Pancreas (tissue), 10 donors: ENCODE measurements around the gene ST6GALNAC3. TPM values are rescaled to one million over a fixed set of nuclear protein-coding genes. Genes with fewer than 3 reads are reported as not detected.

Experiments used
- ATAC-seq, 4 donors: fragments of 200-7000 bp; cut with Tn5 transposase; one replicate each; pipeline versions ENCODE4 v1.8.0 to v1.9.1; 2020; ENCODE audit warnings: mild to moderate bottlenecking in 4 of 4, moderate library complexity in 4 of 4
- DNase-seq, 6 donors: peaks; one replicate each; pipeline ENCODE4 v3.0.0-alpha.2; 2020
- FAIRE-seq: peaks from 2 replicates; lab custom pipeline; 2012; peaks lifted over from hg19 to GRCh38; lab: Jason Lieb, UNC
- H3K27ac ChIP-seq, 4 donors: fragments of 200-600 bp; sonication (generic); 1 replicate in 3 of 4; 2 replicates in 1 of 4; pipeline versions ENCODE4 v1.5.0 to v1.8.0; 2020
- H3K27me3 ChIP-seq, 4 donors: fragments of 200-600 bp; one replicate each; pipeline ENCODE4 v1.8.0; 2021
- H3K36me3 ChIP-seq, 3 donors: fragments of 200-600 bp; sonication (generic) in 1 of 3; one replicate each; pipeline versions ENCODE4 v1.5.0 to v1.8.0; 2020 to 2021
- H3K4me1 ChIP-seq, 3 donors: fragments of 200-600 bp; one replicate each; pipeline ENCODE4 v1.8.0; 2021
- H3K4me3 ChIP-seq, 4 donors: fragments of 200-600 bp; sonication (generic) in 2 of 4; one replicate each; pipeline versions ENCODE4 v1.5.0 to v1.8.0; 2020 to 2021
- H3K9me3 ChIP-seq, 4 donors: fragments of 200-600 bp; one replicate each; pipeline ENCODE4 v1.8.0; 2021
- WGBS, 2 donors: extraction: QIAGEN DNeasy Blood & Tissue Kit; methylation state at CpG; one replicate each; pipeline ENCODE4 v1.1.7; 2013; 5-methylcytosine and 5-hydroxymethylcytosine counted together
- intact Hi-C, 3 donors: fragments of 100-400 bp; cut with DNase I; formaldehyde crosslinking; loops; one replicate each; pipeline versions ENCODE4 v1.11.1 to v1.14.2; 2022
- polyA plus RNA-seq, 2 donors: library from polyadenylated mRNA; stranded (reverse); fragments of 200-250 nt; gene quantifications; one replicate each; pipeline ENCODE4 v1.2.3, GENCODE V29; 2013
- total RNA-seq, 6 donors: library from RNA; stranded (reverse); fragmentation: NEBNext Ultra II Directional in 4 of 6; extraction: Animal tissue kit (Norgen Biotek cat#: 25700) in 4 of 6; gene quantifications; one replicate each; pipeline versions ENCODE4 v1.2.1 to v1.2.4, GENCODE V29; 2021 to 2023
- TF ChIP-seq, protein P1 (sequence below), 4 donors: fragments of 200-600 bp; sonication (generic) in 3 of 4; IDR thresholded peaks; one replicate each; pipeline versions ENCODE4 v1.5.0 to v1.8.0; 2021; ENCODE audit warnings: antibody characterized with exemption in 4 of 4
- donor health status: healthy with polysubstance abuse.
- donor health status: DM: no; HTN: no; CAD: no; lungs with moderate emphysema.
- donor health status: DM: no; HTN: no; CAD: no.
- donor health status: control.
- donor health status: control.
- donor health status: Bipolar disorder and iron deficiency.
- donor health status: DM: yes; HTN: yes; CAD: no.
- donor health status: DM: no; HTN: no; CAD: no.
- donor health status: DM: no; HTN: no; CAD: no.
- donor health status: DM: yes; HTN: yes; CAD: no.

The ST6GALNAC3 gene
- total and polyA plus RNA-seq, 8 donors: 0.35 to 2.0 (median 0.80) TPM

DNA sequence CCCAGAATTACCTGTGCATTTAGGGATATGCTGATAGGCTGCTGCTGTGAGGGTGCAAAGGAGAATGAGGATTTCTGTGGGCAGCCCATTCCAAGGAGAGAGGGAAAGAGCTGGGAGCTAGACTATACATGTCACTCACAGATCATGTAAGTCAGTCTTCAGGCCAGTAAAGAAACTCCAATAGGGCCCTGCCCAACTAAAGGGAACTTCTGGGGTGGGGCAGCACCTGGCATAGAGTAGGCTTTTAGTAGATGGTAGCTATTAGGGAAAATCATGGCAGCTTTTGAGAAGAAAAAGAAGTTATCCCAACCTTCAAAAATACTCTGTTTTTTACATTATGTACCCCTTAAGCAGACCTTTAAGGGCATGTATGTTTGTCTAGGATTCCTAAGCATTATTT lies 89.6 kb downstream of the ST6GALNAC3 start:
- Histone ChIP-seq H3K36me3 (no peaks in the 10 kb centered on the region), H3K27ac (no peak overlapping the region), H3K4me1 (no peaks in the 10 kb centered on the region), H3K4me3 (no peak overlapping the region), H3K27me3 (no peaks in the 10 kb centered on the region), H3K9me3 (no peaks in the 10 kb centered on the region)
- DNase-seq (no peak), ATAC-seq (no peak), FAIRE-seq (no peak)
- TF ChIP-seq, protein P1, sequence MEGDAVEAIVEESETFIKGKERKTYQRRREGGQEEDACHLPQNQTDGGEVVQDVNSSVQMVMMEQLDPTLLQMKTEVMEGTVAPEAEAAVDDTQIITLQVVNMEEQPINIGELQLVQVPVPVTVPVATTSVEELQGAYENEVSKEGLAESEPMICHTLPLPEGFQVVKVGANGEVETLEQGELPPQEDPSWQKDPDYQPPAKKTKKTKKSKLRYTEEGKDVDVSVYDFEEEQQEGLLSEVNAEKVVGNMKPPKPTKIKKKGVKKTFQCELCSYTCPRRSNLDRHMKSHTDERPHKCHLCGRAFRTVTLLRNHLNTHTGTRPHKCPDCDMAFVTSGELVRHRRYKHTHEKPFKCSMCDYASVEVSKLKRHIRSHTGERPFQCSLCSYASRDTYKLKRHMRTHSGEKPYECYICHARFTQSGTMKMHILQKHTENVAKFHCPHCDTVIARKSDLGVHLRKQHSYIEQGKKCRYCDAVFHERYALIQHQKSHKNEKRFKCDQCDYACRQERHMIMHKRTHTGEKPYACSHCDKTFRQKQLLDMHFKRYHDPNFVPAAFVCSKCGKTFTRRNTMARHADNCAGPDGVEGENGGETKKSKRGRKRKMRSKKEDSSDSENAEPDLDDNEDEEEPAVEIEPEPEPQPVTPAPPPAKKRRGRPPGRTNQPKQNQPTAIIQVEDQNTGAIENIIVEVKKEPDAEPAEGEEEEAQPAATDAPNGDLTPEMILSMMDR (IDR thresholded peaks at IDR 0.05): no peak
- intact Hi-C loops: no loop called here

DNA sequence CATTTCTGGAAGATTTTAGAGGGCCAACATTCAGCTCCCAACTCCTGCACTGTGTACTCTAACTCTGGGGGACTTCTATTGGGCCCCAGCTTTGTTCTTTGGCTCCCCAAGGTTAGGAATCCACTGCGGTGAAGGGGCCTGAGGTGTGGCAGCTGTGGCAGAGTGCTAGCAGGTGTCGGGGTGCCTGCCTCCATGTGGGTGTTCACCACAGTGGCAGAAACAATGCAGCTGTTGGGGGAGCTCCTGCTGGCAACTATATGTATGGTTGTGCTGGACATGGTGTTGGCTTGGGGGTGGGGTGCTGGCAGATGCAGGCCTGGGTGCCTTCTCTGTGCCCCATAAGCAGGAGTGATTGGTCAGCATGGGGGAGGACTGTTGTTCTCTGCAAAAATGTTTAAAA lies 95.5 kb downstream of the ST6GALNAC3 start:
- TF ChIP-seq, protein P1 (IDR thresholded peaks at IDR 0.05): no peak
- H3K36me3 ChIP-seq: no peaks in the 10 kb centered on the region
- FAIRE-seq: no peak
- no peaks in the 10 kb centered on the region for H3K4me1 ChIP-seq
- no peak overlapping the region for H3K4me3 ChIP-seq
- no peak for DNase-seq
- H3K27me3 ChIP-seq: no peaks in the 10 kb centered on the region
- 82 to 95% methylated on average over 2 of the region's 2 CpGs for WGBS, 2 donors
- intact Hi-C loops: no loop called here
- H3K27ac ChIP-seq: no peak overlapping the region
- no peak for ATAC-seq
- no peaks in the 10 kb centered on the region for H3K9me3 ChIP-seq

DNA sequence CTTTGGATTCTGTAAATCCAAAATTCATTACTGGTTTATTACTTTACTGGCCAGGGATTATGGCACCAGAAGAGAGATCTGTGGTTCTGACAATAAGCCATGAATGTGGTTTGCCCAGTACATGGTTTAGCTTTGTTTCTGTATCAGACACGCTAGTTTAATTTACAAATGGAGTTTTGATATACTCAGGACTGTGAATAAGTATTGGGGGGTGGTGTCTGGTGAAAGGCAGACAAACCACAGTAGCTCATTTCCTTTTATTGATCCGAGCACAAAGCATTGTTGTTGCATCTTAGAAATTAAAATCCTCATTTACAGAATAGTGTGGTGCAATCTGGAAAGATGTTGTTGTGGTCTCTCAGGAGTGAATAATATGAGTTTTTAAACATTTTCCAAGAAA lies 96.0 kb downstream of the ST6GALNAC3 start:
- ATAC-seq (no peak), DNase-seq (no peak), FAIRE-seq (no peak)
- intact Hi-C loops: no loop called here
- no peaks in the 10 kb centered on the region for H3K4me1 ChIP-seq
- H3K9me3 ChIP-seq: no peaks in the 10 kb centered on the region
- H3K4me3 ChIP-seq: no peak overlapping the region
- TF ChIP-seq, protein P1 (IDR thresholded peaks at IDR 0.05): no peak
- H3K27ac ChIP-seq: no peak overlapping the region
- 48 to 58% methylated on average over 2 of the region's 2 CpGs for WGBS, 2 donors
- H3K36me3 ChIP-seq: no peaks in the 10 kb centered on the region
- H3K27me3 ChIP-seq: no peaks in the 10 kb centered on the region

DNA sequence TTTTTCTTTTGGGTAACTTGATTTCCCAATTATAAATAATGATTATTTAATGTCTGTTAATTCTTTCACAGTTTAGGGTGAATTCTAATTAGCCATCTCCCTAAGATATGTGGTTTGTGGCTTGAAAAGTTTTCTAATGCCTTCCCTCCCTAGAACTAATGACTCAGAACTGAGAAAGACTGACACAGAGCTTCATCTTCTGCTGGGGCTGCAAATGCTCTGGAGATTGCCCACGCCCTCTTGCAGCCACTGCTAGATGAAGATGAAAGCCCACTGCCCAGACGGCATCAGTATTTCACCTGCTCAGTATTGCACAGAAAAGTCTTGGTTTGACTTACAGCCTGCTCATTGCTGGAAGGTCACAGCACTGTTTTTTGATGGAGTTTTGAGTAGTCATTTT lies 101.5 kb downstream of the ST6GALNAC3 start:
- intact Hi-C loops: no loop called here
- FAIRE-seq (no peak), ATAC-seq (no peak), DNase-seq (no peak)
- no peak overlapping the region for H3K4me3 ChIP-seq
- H3K36me3 ChIP-seq: no peaks in the 10 kb centered on the region
- no peaks in the 10 kb centered on the region for H3K9me3 ChIP-seq
- H3K4me1 ChIP-seq: no peaks in the 10 kb centered on the region
- 44 to 69% methylated on average over 2 of the region's 2 CpGs for WGBS, 2 donors
- H3K27ac ChIP-seq: no peak overlapping the region
- no peaks in the 10 kb centered on the region for H3K27me3 ChIP-seq
- TF ChIP-seq, protein P1 (IDR thresholded peaks at IDR 0.05): no peak

DNA sequence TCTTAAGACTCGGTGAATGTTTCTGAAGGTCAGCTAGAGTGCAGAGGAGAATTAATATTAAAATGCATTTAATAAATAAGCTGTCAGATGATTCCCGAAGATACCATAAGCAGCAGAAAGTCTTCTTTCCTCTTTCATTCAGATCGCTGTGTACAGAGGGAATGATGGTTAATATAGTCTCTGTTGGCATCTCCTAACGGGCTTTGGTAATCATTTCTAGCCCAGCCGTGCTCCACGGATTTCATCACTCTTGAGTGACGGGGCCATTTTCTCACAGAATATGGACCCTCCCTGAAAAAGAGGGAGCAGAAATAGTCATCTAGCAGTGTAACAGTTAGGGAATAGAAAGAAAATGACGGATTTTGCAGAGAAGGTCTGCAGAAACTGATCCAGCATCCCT lies 103.1 kb downstream of the ST6GALNAC3 start:
- ATAC-seq (no peak), FAIRE-seq (no peak), DNase-seq (no peak)
- no peaks in the 10 kb centered on the region for H3K4me1 ChIP-seq
- H3K27me3 ChIP-seq: no peaks in the 10 kb centered on the region
- intact Hi-C loops: no loop called here
- no peaks in the 10 kb centered on the region for H3K36me3 ChIP-seq
- TF ChIP-seq, protein P1 (IDR thresholded peaks at IDR 0.05): no peak
- H3K27ac ChIP-seq: no peak overlapping the region
- H3K4me3 ChIP-seq: no peak overlapping the region
- WGBS, 2 donors: 46 to 48% methylated on average over 8 of the region's 8 CpGs
- H3K9me3 ChIP-seq: no peaks in the 10 kb centered on the region
